K562 (cell line): Measurements from ENCODE around the gene SSH3. TPM values are rescaled to one million over a fixed set of nuclear protein-coding genes. Genes with fewer than 3 reads are reported as not detected.

ENCODE experiments used
- BRF2 ChIP-seq: IDR thresholded peaks from 3 replicates; pipeline ENCODE4 v1.6.1; 2011; ENCODE audit warnings: borderline replicate concordance, mild to moderate bottlenecking; ENCODE audit not compliant: insufficient read length, insufficient read depth
- CHD4 ChIP-seq: fragments of 200-600 bp; sonication (generic); IDR thresholded peaks from 3 replicates; pipeline ENCODE4 v1.6.1; 2012; ENCODE audit warnings: low read depth, mild to moderate bottlenecking, mixed read lengths, low read length, inconsistent platforms; ENCODE audit not compliant: insufficient read depth, insufficient replicate concordance, poor library complexity, severe bottlenecking
- CREM ChIP-seq: IDR thresholded peaks from 2 replicates; pipeline ENCODE4 v1.6.1; 2014; ENCODE audit warnings: antibody characterized with exemption, low read depth
- GATAD2B ChIP-seq: fragments of 450-650 bp; IDR thresholded peaks from 2 replicates; pipeline ENCODE4 v1.6.1; 2017; ENCODE audit warnings: mild to moderate bottlenecking, borderline replicate concordance
- GMEB1 ChIP-seq: fragments of 250-450 bp; sonication (Bioruptor Pico); IDR thresholded peaks from 2 replicates; pipeline ENCODE4 v1.4.0; 2020; ENCODE audit warnings: mild to moderate bottlenecking
- MBD1 ChIP-seq: fragments of 250-450 bp; sonication (Bioruptor Pico); IDR thresholded peaks from 2 replicates; pipeline ENCODE4 v1.8.0; 2022; ENCODE audit warnings: inconsistent platforms
- NONO ChIP-seq, 2 experiments: fragments of 200-400 bp in 1 of 2; fragments of 450-650 bp in 1 of 2; formaldehyde crosslinking in 1 of 2; IDR thresholded peaks; 2 replicates each; pipeline ENCODE4 v1.6.1; 2017; ENCODE audit warnings: low read depth in 2 of 2, mild to moderate bottlenecking in 2 of 2, moderate library complexity in 2 of 2, low read length in 1 of 2
- TRIM24 ChIP-seq, 2 experiments: fragments of 450-650 bp; IDR thresholded peaks; 2 replicates each; pipeline ENCODE4 v1.6.1; 2016
- XRCC5 ChIP-seq: fragments of 200-400 bp; formaldehyde crosslinking; IDR thresholded peaks from 2 replicates; pipeline ENCODE4 v1.6.1; 2017; ENCODE audit warnings: low read depth, mild to moderate bottlenecking, low read length
- YY1 ChIP-seq, 3 experiments: IDR thresholded peaks; 2 replicates each; pipeline ENCODE4 v1.6.1; 2011; ENCODE audit warnings: low read length in 2 of 3, mild to moderate bottlenecking in 2 of 3, moderate library complexity in 2 of 3, borderline replicate concordance in 1 of 3, control low read depth in 1 of 3, low read depth in 1 of 3; ENCODE audit not compliant: insufficient read depth in 3 of 3, insufficient replicate concordance in 2 of 3, control insufficient read depth in 1 of 3, insufficient read length in 1 of 3; ENCODE audit errors: extremely low read depth in 1 of 3
- ZFX ChIP-seq: sonication (generic); formaldehyde crosslinking; IDR thresholded peaks from 2 replicates; pipeline ENCODE4 v1.8.0; 2022; ENCODE audit warnings: mild to moderate bottlenecking, missing genetic modification reagents, moderate library complexity
- ZNF12 ChIP-seq: sonication (generic); formaldehyde crosslinking; IDR thresholded peaks from 2 replicates; pipeline ENCODE4 v1.4.0; 2020; ENCODE audit warnings: mild to moderate bottlenecking, missing genetic modification reagents
- ZNF24 ChIP-seq: fragments of 450-650 bp; IDR thresholded peaks from 2 replicates; pipeline ENCODE4 v1.6.1; 2016
- ZNF263 ChIP-seq: sonication (generic); formaldehyde crosslinking; IDR thresholded peaks from 2 replicates; pipeline ENCODE4 v1.8.0; 2022; ENCODE audit warnings: mild to moderate bottlenecking, missing genetic modification reagents, borderline replicate concordance
- ZNF778 ChIP-seq: fragments of 450-650 bp; formaldehyde crosslinking; IDR thresholded peaks from 2 replicates; pipeline ENCODE4 v1.4.0; 2020; ENCODE audit warnings: mild to moderate bottlenecking, moderate library complexity
- polyA plus RNA-seq, 8 experiments: library from polyadenylated mRNA; depleted of rRNA in 4 of 8; stranded (reverse) in 5 of 8; unstranded in 3 of 8; fragments of >200 nt; fragmentation: Nextera tagmentation in 2 of 8; fragmentation: Illumina TruSeq in 1 of 8; extraction: Ambion mirVana in 2 of 8; extraction: Trizol in 1 of 8; gene quantifications; 2 replicates each; pipeline versions ENCODE4 v1.2.1 to v1.2.3, GENCODE V29; 2011 to 2014; ENCODE audit warnings: inconsistent platforms in 1 of 8, missing spikeins in 1 of 8
- total RNA-seq, 7 experiments: library from RNA; depleted of rRNA in 6 of 7; stranded (reverse); fragments of >200 nt in 6 of 7; fragmentation: Illumina TruSeq in 2 of 7; extraction: Trizol in 2 of 7; gene quantifications; 2 replicates each; pipeline versions ENCODE4 v1.2.1 to v1.2.3, GENCODE V29; 2011 to 2021; ENCODE audit warnings: low replicate concordance in 1 of 7
- TF ChIP-seq, protein P1 (sequence below): fragments of 200-800 bp; sonication (Bioruptor generic); IDR thresholded peaks from 2 replicates; pipeline ENCODE4 v1.6.1; 2017; ENCODE audit warnings: missing genetic modification characterization, missing compliant biosample characterization
- TF ChIP-seq, protein P2 (sequence below): sonication (generic); formaldehyde crosslinking; IDR thresholded peaks from 2 replicates; pipeline ENCODE4 v1.8.0; 2023; ENCODE audit warnings: mild to moderate bottlenecking, missing genetic modification reagents

SSH3 gene
- total and polyA plus RNA-seq, 9 of the 15 experiments (the other 6 are each of a cell fraction or from before 2014, with no cell fraction given), result 0.07 to 1.0 (median 0.24) TPM; not detected in 3

- TF ChIP-seq, protein P1, sequence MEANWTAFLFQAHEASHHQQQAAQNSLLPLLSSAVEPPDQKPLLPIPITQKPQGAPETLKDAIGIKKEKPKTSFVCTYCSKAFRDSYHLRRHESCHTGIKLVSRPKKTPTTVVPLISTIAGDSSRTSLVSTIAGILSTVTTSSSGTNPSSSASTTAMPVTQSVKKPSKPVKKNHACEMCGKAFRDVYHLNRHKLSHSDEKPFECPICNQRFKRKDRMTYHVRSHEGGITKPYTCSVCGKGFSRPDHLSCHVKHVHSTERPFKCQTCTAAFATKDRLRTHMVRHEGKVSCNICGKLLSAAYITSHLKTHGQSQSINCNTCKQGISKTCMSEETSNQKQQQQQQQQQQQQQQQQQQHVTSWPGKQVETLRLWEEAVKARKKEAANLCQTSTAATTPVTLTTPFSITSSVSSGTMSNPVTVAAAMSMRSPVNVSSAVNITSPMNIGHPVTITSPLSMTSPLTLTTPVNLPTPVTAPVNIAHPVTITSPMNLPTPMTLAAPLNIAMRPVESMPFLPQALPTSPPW, result peak; percentile 95
- TF ChIP-seq CHD4 (no peak), GMEB1 (CRISPR knock-in tag) (0 out of 2 replicates have a peak, but pooled peaks have one; percentile 7), ZNF12 (CRISPR knock-in tag) (no peak), ZFX (CRISPR knock-in tag) (peak; percentile 11; the same call in 1 of the 2 replicates), ZNF263 (CRISPR knock-in tag) (no peak), YY1 (IDR thresholded peaks at IDR 0.05; ENCODE audit: borderline replicate concordance in 1 of 3, control insufficient read depth in 1 of 3, extremely low read depth in 1 of 3, insufficient read depth in 3 of 3, insufficient read length in 1 of 3, insufficient replicate concordance in 2 of 3, low read depth in 1 of 3, low read length in 2 of 3) (peak in 2 of 3 experiments; percentile 4 to 48), GATAD2B (0 out of 2 replicates have a peak, but pooled peaks have one; percentile 3), BRF2 (no peak), ZNF24 (no peak), XRCC5 (no peak), TRIM24 (IDR thresholded peaks at IDR 0.05) (no peak), CREM (peak; percentile 1; the same call in 1 of the 2 replicates), ZNF778 (CRISPR knock-in tag) (no peak), NONO (IDR thresholded peaks at IDR 0.05; ENCODE audit: low read depth in 2 of 2, low read length in 1 of 2) (peak in 1 of 2 experiments; percentile 52; a peak in 2 of 4 replicates), MBD1 (CRISPR knock-in tag) (no peak)
- TF ChIP-seq, protein P2, sequence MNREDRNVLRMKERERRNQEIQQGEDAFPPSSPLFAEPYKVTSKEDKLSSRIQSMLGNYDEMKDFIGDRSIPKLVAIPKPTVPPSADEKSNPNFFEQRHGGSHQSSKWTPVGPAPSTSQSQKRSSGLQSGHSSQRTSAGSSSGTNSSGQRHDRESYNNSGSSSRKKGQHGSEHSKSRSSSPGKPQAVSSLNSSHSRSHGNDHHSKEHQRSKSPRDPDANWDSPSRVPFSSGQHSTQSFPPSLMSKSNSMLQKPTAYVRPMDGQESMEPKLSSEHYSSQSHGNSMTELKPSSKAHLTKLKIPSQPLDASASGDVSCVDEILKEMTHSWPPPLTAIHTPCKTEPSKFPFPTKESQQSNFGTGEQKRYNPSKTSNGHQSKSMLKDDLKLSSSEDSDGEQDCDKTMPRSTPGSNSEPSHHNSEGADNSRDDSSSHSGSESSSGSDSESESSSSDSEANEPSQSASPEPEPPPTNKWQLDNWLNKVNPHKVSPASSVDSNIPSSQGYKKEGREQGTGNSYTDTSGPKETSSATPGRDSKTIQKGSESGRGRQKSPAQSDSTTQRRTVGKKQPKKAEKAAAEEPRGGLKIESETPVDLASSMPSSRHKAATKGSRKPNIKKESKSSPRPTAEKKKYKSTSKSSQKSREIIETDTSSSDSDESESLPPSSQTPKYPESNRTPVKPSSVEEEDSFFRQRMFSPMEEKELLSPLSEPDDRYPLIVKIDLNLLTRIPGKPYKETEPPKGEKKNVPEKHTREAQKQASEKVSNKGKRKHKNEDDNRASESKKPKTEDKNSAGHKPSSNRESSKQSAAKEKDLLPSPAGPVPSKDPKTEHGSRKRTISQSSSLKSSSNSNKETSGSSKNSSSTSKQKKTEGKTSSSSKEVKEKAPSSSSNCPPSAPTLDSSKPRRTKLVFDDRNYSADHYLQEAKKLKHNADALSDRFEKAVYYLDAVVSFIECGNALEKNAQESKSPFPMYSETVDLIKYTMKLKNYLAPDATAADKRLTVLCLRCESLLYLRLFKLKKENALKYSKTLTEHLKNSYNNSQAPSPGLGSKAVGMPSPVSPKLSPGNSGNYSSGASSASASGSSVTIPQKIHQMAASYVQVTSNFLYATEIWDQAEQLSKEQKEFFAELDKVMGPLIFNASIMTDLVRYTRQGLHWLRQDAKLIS (CRISPR knock-in tag), result no peak
Observed at GRCh38 chr11:67289226-67289650, 14.1 kb upstream of the SSH3 start, which contains the start of gene ANKRD13D (continued).
